GF-D8 (cell line): Measurements from ENCODE around the gene ITGAD.

Source experiments
- DNase-seq: peaks from one replicate; lab custom pipeline; 2025; lab: John Stamatoyannopoulos, UW

ITGAD gene

GRCh38 chr16:31365131-31365865, 27.8 kb upstream of the ITGAD start:
- DNase-seq, result no peak

- peak; percentile 72 for DNase-seq
Observed at GRCh38 chr16:31367853-31368252, 25.3 kb upstream of the ITGAD start.

GRCh38 chr16:31371008-31371407, 22.1 kb upstream of the ITGAD start:
- DNase-seq, result no peak

- DNase-seq, result no peak
Observed at GRCh38 chr16:31371619-31372484, 21.3 kb upstream of the ITGAD start.

- no peak for DNase-seq
Observed at GRCh38 chr16:31373235-31373634, 19.9 kb upstream of the ITGAD start.

GRCh38 chr16:31375231-31375630, 17.9 kb upstream of the ITGAD start:
- DNase-seq, result no peak

GRCh38 chr16:31376705-31377104, 16.4 kb upstream of the ITGAD start:
- no peak for DNase-seq

GRCh38 chr16:31377210-31377903, 15.8 kb upstream of the ITGAD start:
- DNase-seq, result no peak

GRCh38 chr16:31380201-31380600, 12.9 kb upstream of the ITGAD start:
- no peak for DNase-seq

GRCh38 chr16:31382485-31383161, 10.5 kb upstream of the ITGAD start:
- peak; percentile 19 for DNase-seq

GRCh38 chr16:31385680-31386079, 7.5 kb upstream of the ITGAD start:
- DNase-seq, result no peak

GRCh38 chr16:31386157-31386984, 6.8 kb upstream of the ITGAD start:
- no peak for DNase-seq

- DNase-seq, result no peak
Observed at GRCh38 chr16:31388535-31388934, 4.6 kb upstream of the ITGAD start.

GRCh38 chr16:31390504-31391041, 2.6 kb upstream of the ITGAD start:
- DNase-seq, result no peak

GRCh38 chr16:31395647-31396046, 2.5 kb downstream of the ITGAD start:
- no peak for DNase-seq

GRCh38 chr16:31397096-31397660, 4.0 kb downstream of the ITGAD start:
- no peak for DNase-seq

GRCh38 chr16:31397701-31398100, 4.6 kb downstream of the ITGAD start:
- DNase-seq, result no peak

GRCh38 chr16:31400191-31400590, 7.1 kb downstream of the ITGAD start:
- DNase-seq, result peak; percentile 87

- no peak for DNase-seq
Observed at GRCh38 chr16:31401436-31401835, 8.3 kb downstream of the ITGAD start.

- no peak for DNase-seq
Observed at GRCh38 chr16:31402687-31403086, 9.6 kb downstream of the ITGAD start.
